ENCODE data around the gene PPP4R4. TPM values are rescaled to one million over a fixed set of nuclear protein-coding genes. Genes with fewer than 3 reads are reported as not detected.
"Not testable (repeated sequence)": the region's sequence is repeated elsewhere in the genome, so short reads cannot be mapped to it uniquely, and the experiment has no call there.

PPP4R4 gene
- total RNA-seq, 2 donors from 2014 or later = 0.32 to 0.38 TPM

DNA sequence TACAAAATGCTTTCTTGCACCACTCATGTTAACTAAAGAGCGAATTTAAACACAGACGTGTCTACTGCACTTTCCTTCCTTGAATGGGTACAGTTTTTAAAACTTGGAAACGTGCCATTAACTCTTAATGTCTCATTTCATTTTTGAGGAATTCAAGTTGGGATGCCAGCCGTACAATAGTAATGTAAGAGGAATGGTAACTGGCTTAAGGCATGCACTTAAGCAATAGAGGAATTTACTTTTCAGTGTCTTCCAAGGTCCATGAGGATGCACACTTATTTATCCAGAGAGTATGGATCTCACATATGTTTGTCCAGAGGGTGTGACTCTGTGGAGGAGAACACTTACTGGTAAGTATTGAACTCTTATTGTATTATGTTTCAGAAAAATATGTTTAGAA, 52.9 kb downstream of the PPP4R4 start:
- intact Hi-C loops (cut with DNase I) = no loop called here
- no peak for DNase-seq (ENCODE audit: low spot score)

DNA sequence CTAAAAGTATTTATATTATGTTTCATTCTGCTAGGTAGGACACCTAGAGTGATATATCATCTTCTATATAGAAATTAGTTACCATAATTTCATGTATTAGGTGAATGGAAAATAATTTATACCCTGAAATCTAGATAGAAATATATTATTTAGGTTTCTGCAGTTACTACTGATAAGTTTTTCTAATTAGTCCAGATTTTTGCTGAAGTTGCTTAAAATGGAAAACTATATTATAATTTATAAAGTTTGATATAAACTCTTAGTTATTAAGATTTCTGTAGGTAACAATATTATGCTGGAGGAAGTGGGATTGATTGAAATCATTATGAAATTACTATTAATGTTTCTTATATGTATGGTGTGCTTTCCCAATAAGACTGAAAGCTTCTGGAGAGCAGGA, 62.9 kb downstream of the PPP4R4 start:
- intact Hi-C loops (cut with DNase I) = no loop called here
- DNase-seq (ENCODE audit: low spot score) = no peak

DNA sequence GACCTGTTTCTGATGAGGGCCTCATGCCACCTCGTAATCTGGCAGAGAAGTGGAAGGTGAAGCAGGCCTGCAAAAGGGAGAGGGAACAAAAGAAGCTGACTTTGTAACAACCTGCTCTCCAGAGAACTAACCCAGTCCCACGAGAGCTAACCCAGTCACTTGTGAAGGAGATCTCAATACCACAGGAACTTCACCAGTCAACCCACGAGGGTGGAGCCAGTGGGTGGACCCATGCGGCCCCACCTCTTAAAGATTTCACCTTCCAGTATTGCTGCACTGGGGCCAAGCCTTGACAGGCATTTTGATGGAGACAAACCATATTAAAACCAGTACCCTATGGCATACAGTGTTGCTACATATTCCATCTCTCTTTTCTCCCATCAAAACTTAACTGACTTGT, 63.9 kb downstream of the PPP4R4 start:
- intact Hi-C loops (cut with DNase I) = no loop called here
- DNase-seq (ENCODE audit: low spot score) = no peak

DNA sequence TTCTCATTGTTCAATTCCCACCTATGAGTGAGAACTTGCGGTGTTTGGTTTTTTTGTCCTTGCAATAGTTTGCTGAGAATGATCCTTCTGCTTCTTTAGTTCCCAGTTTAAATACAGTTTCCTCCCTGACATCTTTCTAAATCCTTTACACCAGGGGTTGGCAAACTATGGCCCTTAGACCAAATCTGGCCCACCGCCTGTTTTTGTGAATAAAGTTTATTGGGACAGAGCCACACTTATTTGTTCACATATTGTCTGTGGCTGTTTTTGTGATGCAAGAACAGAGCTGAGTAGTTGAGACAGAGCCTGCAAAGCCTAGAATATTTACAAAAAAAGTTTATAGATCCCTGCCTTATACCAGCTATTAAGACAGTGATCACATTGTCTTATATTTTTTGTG, 65.3 kb downstream of the PPP4R4 start:
- intact Hi-C loops (cut with DNase I) = no loop called here

DNA sequence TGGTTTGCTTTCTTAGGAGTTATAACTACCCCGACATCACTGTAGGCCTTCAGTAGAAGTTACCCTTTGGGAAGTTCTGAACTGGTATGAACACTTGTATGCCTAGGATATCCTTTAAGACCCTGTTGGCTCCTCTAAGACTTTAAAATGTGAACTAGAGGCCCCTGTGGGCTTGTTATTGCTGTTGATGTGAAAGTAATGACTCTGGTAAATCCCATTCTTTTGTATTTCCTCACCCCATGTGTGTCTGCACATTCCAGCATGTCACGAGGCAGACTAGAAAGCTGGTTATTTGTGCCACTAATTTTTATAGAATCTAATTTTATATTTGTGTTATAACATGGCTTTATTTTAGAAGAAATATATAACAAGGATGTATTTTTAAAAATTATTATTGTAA, 70.1 kb downstream of the PPP4R4 start:
- intact Hi-C loops (cut with DNase I) = no loop called here

More for the DNA sequence above, 65.3 kb downstream of the PPP4R4 start:
- no peak for DNase-seq (ENCODE audit: low spot score)

DNA sequence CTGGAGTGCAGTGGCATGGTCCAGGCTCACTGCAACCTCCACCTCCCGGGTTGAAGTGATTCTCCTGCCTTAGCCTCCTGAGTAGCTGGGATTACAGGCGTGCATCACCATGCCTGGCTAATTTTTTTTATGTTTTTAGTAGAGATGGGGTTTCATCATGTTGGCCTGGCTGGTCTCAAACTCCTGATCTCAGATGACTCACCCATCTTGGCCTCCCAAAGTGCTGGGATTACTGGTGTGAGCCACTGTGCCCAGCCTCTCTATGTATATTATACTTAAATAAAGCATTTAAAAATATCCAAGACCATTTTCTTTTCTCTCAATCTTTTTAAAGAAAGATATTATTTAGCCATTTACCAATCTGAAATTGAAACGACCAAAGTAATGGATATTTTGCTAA, 90.1 kb downstream of the PPP4R4 start:
- DNase-seq (ENCODE audit: low spot score); intact Hi-C loops (cut with DNase I): not testable (repeated sequence)

More for the DNA sequence above, 70.1 kb downstream of the PPP4R4 start:
- no peak for DNase-seq (ENCODE audit: low spot score)

DNA sequence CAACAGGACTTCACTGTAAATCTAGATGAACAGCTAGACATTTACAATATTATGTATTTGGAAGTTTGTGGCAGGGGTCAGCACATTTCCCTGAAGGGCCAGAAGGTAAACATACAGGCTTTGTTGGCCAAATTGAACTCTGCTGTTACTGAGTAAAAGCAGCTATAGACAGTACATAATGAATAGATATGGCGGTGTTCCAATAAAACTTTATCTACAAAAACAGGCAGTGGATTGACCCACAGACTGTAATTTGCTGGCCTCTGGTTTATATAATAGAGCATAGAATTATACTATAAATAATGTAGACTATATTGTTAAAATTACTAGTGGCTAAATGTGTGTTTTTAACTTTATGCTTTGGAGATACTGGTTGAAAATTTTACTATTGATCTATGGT, 93.2 kb downstream of the PPP4R4 start:
- no peak for DNase-seq (ENCODE audit: low spot score)
- intact Hi-C loops (cut with DNase I) = no loop called here

DNA sequence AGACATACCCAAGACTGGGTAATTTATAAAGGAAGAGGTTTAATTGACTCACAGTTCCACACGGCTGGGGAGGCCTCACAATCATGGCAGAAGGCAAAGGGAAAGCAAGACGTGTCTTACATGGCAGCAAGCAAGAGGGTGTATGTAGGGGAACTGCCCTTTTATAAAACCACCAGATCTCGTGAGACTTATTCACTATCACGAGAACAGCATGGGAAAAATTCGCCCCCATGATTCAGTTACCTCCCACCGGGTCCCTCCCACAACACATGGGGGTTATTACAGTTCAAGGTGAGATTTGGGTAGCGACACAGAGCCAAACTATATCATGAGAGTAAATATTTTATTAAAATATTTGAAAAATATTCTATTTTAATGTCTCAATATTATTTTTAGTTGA, 94.5 kb downstream of the PPP4R4 start:
- intact Hi-C loops (cut with DNase I) = not testable (repeated sequence)

DNA sequence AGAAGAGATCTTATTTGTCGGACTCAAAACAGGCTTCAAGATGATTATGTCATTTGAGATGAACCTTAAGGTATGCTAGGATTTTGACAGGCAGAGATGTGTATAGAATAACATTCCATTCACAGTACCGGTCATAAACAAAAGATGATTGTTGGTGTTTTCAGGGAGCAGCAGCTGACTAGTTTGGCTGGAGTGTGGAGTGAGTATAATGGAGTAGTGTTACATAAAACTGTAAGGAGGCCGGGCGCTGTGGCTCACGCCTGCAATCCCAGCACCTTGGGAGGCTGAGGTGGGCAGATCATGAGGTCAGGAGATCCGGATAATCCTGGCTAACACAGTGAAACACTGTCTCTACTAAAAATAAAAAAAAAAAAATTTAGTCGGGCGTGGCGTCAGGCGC, 95.0 kb downstream of the PPP4R4 start:
- no peak for DNase-seq (ENCODE audit: low spot score)
- intact Hi-C loops (cut with DNase I) = no loop called here

More for the DNA sequence above, 94.5 kb downstream of the PPP4R4 start:
- not testable (repeated sequence) for DNase-seq (ENCODE audit: low spot score)

DNA sequence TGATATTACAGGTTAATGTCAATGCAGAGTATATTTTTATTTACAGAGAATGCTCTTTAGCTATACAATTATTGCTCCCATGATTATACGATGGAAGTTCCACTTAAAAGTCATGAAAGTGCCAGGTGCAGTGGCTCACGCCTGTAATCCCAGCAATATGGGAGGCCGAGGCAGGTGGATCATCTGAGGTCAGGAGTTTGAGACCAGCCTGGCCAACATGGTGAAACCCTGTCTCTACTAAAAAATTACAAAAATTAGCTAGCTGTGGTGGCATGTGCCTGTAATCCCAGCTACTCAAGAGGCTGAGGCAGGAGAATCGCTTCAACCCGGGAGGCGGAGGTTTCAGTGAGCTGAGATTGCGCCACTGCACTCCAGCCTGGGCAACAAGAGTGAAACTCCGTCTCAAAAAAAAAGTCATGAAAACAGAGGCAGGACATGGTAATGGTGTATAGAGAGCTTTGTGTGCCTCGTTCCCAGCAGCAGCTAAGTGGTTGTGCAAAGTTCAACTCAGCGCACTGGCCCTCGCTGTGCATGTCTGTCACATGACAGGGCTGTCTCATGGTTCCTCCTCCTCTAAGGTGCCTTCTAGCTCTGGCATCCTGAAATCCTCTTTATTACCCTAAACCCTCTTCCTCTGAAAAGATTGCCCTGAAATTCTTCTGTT, 102.9 kb downstream of the PPP4R4 start:
- intact Hi-C loops (cut with DNase I) = not testable (repeated sequence)

DNA sequence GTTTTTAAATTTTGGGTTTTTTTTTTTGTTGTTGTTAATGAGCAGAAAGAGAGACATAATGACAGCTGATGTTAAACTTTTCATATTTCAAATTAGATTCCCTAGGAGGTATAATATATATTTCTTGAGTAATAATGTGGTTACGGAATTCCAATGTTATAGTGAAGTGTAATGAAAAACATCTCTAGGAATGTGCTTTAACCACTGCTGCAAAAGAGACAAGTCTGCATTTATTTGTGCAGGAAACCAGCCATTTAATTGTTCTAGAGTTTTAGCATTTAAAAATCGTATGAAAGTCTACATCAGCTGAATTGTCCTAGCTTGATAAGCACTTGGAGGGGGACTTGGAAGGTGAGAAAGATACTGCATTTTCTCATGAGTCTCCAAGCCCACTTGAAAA, 104.6 kb downstream of the PPP4R4 start:
- intact Hi-C loops (cut with DNase I) = no loop called here
- no peak for DNase-seq (ENCODE audit: low spot score)

More for the DNA sequence above, 102.9 kb downstream of the PPP4R4 start:
- DNase-seq (ENCODE audit: low spot score) = not testable (repeated sequence)

DNA sequence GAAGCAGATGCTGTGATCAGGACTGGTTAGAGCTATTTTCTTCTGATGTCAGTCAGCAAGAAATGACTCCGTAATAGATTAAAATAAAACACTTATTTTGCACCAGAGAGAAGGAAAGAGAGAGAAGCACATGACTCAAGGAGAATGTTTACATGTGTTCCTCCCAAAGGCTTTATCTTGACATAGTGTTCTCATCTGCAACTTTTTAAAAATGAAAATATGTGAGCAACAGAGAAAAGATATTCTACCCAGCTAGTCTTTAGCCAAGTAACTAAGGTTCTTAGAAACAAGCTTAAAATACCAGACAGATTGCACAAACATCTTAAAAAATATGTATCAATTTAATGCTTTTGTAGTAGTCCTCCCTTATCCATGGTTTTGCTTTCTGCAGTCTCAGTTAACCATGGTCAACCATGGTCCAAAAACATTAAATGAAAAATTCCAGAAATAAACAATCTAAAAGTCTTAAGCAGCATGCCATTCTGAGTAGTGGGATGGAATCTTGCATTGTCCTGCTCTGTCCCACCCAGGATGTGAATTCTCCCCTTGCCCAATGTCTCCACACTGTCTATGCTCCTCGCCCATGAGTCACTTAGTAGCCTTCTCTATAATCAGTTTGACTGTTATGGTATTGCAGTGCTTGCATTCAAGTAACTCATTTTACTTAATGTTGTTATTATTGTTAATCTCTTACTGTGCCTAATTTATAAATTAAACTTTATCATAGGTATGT, 109.0 kb downstream of the PPP4R4 start:
- no peak for DNase-seq (ENCODE audit: low spot score)
- intact Hi-C loops (cut with DNase I) = loop anchor here in 1 of 2 donors (5.0 kb wide), 1 partner anchor 386 kb away; no protein-coding TSS in a partner anchor

DNA sequence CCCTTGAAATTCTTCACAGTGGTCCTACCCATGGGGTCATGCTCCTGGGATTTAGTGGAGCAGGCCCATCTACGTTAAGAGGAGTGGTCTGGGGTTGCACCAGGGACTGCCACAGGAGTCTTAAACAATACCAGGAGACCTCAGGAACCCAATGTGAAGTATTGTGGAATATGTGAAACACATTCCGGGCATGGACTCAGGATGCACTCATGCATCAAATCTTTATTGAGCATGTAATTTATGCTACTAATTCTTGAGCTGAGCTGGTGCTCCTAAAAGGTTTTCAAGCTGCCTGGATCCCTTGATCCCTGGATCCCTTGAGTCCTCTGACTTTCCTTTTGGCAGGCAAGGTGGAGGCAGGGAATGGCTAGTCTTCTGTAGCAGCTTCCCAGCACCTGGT, 110.1 kb downstream of the PPP4R4 start:
- no peak for DNase-seq (ENCODE audit: low spot score)
- intact Hi-C loops (cut with DNase I) = loop anchor here in 1 of 2 donors (5.0 kb wide), 1 partner anchor 387 kb away; no protein-coding TSS in a partner anchor

DNA sequence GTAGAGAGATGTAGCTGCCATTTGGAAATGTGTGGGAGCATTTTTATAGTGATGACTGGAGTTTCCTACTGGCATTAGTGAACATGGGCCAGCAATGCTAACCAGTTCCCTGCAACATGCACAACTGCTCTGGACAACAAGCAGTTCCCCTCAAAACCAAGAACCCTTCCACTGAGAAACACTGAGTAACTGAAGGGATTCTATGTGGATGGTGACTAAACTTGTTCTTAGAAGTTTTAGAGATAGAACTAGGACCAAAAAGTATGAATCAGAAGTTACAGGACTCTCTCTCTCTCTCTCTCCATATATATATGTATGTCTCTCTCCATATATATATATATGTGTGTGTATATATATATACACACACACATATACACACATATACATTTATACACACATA, 111.0 kb downstream of the PPP4R4 start:
- intact Hi-C loops (cut with DNase I) = no loop called here
- DNase-seq (ENCODE audit: low spot score) = no peak

DNA sequence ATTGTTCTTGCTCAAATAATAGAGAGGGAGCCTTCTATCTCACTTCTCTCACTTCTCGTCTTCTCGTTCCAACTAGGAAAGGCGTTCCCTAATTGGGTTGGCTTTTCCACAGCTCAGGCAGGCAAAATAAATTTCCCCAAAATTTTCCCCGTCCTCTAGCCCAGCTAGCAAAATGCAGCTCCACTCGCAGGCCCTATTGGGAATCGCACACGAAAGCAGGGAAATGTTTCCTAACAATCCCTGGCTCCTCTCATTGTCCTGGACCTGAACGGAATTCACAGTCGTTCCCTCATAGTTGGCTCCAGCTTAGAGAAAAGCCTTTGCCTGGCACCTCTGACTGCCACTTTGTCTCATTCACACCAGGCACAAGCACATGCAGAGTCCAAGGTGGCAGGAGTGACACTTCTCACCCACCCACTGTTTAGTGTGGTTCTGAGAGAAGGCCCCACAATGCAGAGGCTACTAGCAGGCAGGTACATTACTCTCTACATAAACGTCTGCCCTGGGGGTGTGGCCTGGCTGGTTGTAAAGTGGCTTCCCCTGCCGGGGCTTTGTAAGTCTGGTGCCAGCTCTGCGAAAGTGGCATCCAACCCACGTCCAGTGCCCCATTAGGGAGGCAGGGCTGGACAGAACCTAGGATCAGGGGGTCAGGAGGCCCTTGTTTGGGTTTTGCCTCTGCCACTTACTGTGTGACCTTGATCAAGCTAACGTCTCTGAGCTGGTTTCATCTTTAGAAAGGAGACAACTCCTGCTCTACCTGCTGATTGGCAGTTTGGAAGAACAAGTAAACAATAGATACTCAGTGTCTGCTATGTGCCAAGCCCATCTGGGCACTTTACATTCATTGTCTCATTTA, 114.7 kb downstream of the PPP4R4 start:
- DNase-seq (ENCODE audit: low spot score) = no peak
- intact Hi-C loops (cut with DNase I) = no loop called here

DNA sequence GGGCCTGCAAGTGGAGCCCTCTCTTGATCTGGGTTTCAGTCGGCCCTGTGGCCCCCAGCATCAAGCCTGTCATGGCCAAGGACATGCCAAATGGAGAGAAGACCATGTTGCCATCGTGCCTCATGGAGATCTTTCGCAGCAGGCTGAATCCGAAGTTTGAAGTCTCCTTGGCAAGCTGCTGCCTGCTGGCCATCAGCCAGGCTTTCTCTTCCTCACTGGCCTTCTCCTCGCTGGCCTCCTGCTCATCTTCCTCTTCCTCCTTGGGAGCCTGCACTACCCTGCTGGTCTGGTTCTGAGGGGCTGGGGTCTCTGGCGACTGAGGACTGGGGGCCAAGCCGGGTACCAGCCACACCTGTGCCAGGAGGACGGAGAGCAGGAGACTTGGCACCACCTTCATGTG, 116.1 kb downstream of the PPP4R4 start:
- DNase-seq (ENCODE audit: low spot score) = no peak
- intact Hi-C loops (cut with DNase I) = no loop called here

DNA sequence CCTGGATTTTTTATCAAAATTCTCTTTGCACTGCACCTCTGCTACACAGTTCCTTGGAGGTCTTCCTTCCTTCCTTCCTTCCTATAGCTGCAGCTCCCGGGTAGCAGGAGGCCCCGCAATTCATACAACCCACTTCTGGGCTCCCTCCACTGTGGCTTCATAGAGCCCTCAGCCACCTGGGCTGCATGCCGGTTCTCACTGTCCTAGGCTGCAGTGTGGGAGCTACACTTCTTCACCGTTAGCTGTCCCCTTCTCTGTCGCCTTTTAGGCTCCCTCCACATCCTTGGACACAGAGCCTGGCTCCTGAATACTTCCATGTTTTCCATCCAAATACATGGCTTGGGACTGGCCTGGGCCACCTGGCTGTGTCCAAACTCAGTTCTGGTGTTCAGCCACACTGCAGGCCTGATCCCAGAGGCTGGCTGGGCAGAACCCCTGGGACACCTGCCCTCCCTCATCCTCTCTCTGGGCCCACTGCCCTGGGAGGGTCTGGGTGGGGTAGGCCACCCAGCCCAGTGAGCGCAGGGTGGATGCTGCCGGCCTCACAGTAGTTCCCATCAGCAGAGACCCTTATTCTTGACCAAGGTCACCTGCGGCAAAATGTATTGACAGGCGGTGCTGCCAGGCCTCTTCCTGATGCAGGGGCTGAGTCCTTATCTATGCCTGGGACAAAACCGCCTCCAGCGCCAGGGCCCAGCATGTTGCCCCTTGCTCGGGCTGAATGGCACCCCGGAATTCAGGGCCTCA, 117.2 kb downstream of the PPP4R4 start:
- DNase-seq (ENCODE audit: low spot score) = no peak
- intact Hi-C loops (cut with DNase I) = no loop called here

DNA sequence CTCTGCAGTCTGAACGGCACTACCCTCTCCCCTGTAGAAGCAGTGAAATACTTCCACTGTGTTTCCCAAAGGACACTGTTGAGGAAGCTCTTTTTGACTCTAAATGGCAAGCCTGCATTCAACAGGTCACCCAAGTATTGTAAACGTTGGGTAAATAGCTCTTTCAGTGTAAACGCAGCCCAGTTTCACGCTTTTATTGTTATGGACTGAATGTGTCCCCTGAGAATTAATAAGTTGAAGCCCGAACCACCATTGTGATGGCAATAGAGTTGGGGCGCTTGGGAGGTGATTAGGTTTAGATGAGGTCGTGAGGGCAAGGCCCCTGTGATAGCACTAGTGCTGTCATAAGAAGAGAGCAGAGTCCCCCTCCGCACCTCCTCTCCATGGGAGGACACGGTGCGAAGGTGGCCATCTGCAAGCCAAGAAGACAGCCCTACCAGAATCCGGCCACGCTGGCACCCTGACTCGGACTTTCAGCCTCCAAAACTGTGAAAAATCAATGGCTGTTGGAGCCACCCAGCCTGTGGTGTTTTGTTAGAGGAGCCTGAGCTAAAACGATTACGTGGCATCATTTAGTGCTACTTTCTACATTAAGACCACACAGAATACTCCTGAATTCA, 117.9 kb downstream of the PPP4R4 start:
- intact Hi-C loops (cut with DNase I) = no loop called here
- DNase-seq (ENCODE audit: low spot score) = no peak

DNA sequence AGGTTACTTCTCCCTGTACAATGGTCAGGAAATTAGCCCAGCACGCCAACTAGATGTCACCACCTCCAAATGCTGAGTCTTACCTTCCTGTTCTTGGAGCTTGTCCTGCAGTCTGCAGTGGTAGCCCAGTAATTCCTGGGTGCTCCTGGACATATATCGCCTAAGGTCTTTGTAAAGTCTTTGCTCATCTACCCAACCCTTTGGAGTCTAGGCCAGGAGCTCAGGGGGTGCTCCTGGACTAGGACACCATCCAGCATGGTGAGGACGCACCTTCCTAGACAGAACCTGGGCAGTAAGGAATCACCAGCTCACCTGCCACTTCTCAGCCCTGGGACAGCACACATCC, 118.4 kb downstream of the PPP4R4 start:
- DNase-seq (ENCODE audit: low spot score) = no peak
- intact Hi-C loops (cut with DNase I) = no loop called here

Data from posterior vena cava (tissue), 2 donors.